H1 (cell line): ENCODE data around the gene NAGLU. TPM values are rescaled to one million over a fixed set of nuclear protein-coding genes. Genes with fewer than 3 reads are reported as not detected.

Source experiments
- ZNF274 ChIP-seq: IDR thresholded peaks from 2 replicates; pipeline ENCODE4 v1.7.0; 2012; ENCODE audit warnings: low read length, borderline replicate concordance; ENCODE audit errors: extremely low read depth
- polyA plus RNA-seq, 7 experiments: library from polyadenylated mRNA; depleted of rRNA in 3 of 7; stranded (reverse) in 5 of 7; unstranded in 2 of 7; fragments of >200 nt in 5 of 7; fragments of 200-250 nt in 2 of 7; gene quantifications; 1 replicate in 5 of 7; 2 replicates in 1 of 7; 4 replicates in 1 of 7; pipeline versions ENCODE4 v1.2.1 to v1.2.3, GENCODE V29; 2011 to 2013; ENCODE audit warnings: missing spikeins in 2 of 7, mixed read lengths in 2 of 7
- total RNA-seq: library from RNA; stranded (reverse); fragmentation: NEBNext Ultra II Directional; extraction: Animal tissue kit (Norgen Biotek cat#: 25700); gene quantifications from 2 replicates; pipeline ENCODE4 v1.2.1, GENCODE V29; 2021

The NAGLU gene
- total and polyA plus RNA-seq, 2 of the 8 experiments (the other 6 are each of a cell fraction or from before 2014, with no cell fraction given), result 21.3 to 21.6 TPM

GRCh38 chr17:42488032-42488431 is 48.0 kb upstream of the NAGLU start (continued):
- no peak for TF ChIP-seq ZNF274
